ENCODE data around the gene SMC1A.
"Not testable (repeated sequence)": the region's sequence is repeated elsewhere in the genome, so short reads cannot be mapped to it uniquely, and the experiment has no call there.

Gene SMC1A

DNA sequence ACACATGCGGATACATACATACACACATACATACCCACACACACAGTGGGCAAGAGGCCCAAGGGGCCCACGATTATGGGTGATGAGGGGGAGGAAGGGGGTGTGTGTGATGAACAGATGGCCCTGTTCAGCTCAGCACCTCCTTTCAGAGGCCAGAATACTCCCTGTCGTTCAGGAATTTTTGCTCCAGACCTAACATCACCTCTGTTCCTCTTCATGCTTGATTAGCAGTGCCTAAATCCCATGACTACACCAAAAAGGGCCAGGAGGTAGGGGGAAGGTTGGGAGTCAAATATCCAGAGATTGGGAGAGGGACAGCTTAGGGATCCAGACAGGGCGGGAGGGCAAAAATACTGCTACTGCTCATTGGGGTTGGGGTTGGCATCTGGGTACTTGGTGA is 42.7 kb downstream of the SMC1A start:
- H3K4me1 ChIP-seq (ENCODE audit: control insufficient read depth in 1 of 2, insufficient read depth in 2 of 2, low read length in 2 of 2), result no peaks in the 10 kb centered on the region
- H3K9me3 ChIP-seq (ENCODE audit: control insufficient read depth in 1 of 2, low read length in 2 of 2), result no peaks in the 10 kb centered on the region
- H3K9ac ChIP-seq (ENCODE audit: low read depth in 1 of 2, low read length in 2 of 2), result no peak overlapping the region
- no peak overlapping the region for H3K4me3 ChIP-seq (ENCODE audit: low read depth in 1 of 2, low read length in 2 of 2)
- peaks cover 23 to 59% of the 10 kb centered on the region in 2 donors for H3K36me3 ChIP-seq (ENCODE audit: control insufficient read depth in 1 of 2, insufficient read depth in 2 of 2, low read length in 2 of 2)
- H3K27ac ChIP-seq (ENCODE audit: low read depth, low read length), result no peak overlapping the region
- no peaks in the 10 kb centered on the region for H3K27me3 ChIP-seq (ENCODE audit: control insufficient read depth in 1 of 2, insufficient read depth in 2 of 2, low read length in 2 of 2)

DNA sequence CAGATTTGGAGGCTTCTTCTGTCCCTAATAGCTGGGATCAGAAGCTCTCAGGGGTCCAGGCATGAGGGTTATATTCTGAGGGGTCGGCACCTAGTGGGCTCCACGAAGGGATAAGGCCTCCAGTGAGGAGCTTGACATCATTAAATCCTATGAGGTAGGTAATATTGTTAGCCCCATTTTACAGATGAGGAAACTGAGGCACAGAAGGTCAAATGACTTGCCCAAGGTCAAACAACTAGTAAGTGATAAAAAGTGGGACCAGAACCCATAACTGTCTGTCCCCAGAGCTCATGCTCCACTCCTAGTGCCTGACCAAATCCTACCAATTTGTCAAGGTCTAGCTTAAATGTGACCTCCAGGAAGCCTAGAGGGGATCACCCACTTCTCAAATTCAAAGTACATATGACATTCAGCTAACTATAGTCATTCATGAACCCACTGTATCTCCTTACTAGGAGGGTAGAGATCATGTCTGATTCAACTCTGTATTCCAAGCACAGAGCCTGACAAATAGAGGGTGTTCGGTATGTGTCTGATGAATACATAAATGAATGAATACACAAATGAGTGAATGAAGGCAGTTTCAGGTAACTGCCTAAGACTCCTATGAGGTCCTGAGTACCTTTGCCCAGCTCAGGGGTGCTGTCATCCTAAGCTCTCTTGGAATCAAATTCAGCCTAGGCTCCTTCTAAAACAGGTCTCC is 43.3 kb downstream of the SMC1A start:
- no peaks in the 10 kb centered on the region for H3K27me3 ChIP-seq (ENCODE audit: control insufficient read depth in 1 of 2, insufficient read depth in 2 of 2, low read length in 2 of 2)
- no peak overlapping the region for H3K27ac ChIP-seq (ENCODE audit: low read depth, low read length)
- no peak overlapping the region for H3K9ac ChIP-seq (ENCODE audit: low read depth in 1 of 2, low read length in 2 of 2)
- no peaks in the 10 kb centered on the region for H3K4me1 ChIP-seq (ENCODE audit: control insufficient read depth in 1 of 2, insufficient read depth in 2 of 2, low read length in 2 of 2)
- H3K36me3 ChIP-seq (ENCODE audit: control insufficient read depth in 1 of 2, insufficient read depth in 2 of 2, low read length in 2 of 2), result peaks cover 23 to 59% of the 10 kb centered on the region in 2 donors
- no peak overlapping the region for H3K4me3 ChIP-seq (ENCODE audit: low read depth in 1 of 2, low read length in 2 of 2)
- H3K9me3 ChIP-seq (ENCODE audit: control insufficient read depth in 1 of 2, low read length in 2 of 2), result no peaks in the 10 kb centered on the region

DNA sequence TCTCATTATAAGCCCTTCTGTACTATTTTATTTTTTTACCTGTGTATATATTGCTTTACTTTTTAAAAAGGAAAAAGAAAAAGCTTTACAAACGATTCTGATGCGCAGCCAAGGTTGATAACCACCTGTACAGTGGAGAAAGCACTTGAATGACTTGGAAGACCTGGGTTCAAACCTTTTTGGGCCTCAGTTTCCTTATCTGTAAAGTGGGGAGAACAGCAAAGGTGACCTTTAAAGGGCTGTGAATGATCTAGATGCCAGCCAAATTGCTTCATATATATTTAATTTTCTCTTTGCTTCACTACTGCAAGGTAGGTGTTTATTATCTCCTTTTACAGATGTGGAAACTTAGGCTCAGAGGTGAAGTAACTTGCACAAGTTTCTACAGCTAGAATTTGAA is 45.0 kb downstream of the SMC1A start:
- H3K4me3 ChIP-seq (ENCODE audit: low read depth in 1 of 2, low read length in 2 of 2), result no peak overlapping the region
- H3K36me3 ChIP-seq (ENCODE audit: control insufficient read depth in 1 of 2, insufficient read depth in 2 of 2, low read length in 2 of 2), result peaks cover 18 to 45% of the 10 kb centered on the region in 2 donors
- H3K9me3 ChIP-seq (ENCODE audit: control insufficient read depth in 1 of 2, low read length in 2 of 2), result no peaks in the 10 kb centered on the region
- no peaks in the 10 kb centered on the region for H3K4me1 ChIP-seq (ENCODE audit: control insufficient read depth in 1 of 2, insufficient read depth in 2 of 2, low read length in 2 of 2)
- H3K9ac ChIP-seq (ENCODE audit: low read depth in 1 of 2, low read length in 2 of 2), result no peak overlapping the region
- no peaks in the 10 kb centered on the region for H3K27me3 ChIP-seq (ENCODE audit: control insufficient read depth in 1 of 2, insufficient read depth in 2 of 2, low read length in 2 of 2)
- H3K27ac ChIP-seq (ENCODE audit: low read depth, low read length), result no peak overlapping the region

DNA sequence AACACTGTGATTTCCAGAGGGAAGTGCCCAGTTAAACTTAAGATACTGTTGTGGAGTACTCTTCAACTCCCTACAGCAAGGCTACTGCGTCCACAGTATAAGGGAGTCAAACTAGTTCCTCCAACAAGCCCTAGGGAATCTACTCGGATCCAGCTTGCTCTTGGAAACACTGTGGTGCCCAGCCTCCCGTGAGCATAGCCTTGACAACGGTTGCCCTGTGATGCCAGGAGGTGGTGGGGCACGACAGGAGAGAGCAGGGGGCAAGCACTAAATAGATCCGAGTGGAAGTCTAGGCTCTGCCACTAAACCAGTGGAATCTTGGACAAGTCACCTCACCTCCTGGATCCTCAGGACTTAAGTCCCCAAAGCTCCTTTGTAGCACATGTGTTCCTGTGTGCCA is 45.6 kb downstream of the SMC1A start:
- H3K4me1 ChIP-seq (ENCODE audit: control insufficient read depth in 1 of 2, insufficient read depth in 2 of 2, low read length in 2 of 2), result no peaks in the 10 kb centered on the region
- no peaks in the 10 kb centered on the region for H3K9me3 ChIP-seq (ENCODE audit: control insufficient read depth in 1 of 2, low read length in 2 of 2)
- H3K36me3 ChIP-seq (ENCODE audit: control insufficient read depth in 1 of 2, insufficient read depth in 2 of 2, low read length in 2 of 2), result peaks cover 15 to 39% of the 10 kb centered on the region in 2 donors
- H3K9ac ChIP-seq (ENCODE audit: low read depth in 1 of 2, low read length in 2 of 2), result no peak overlapping the region
- H3K27ac ChIP-seq (ENCODE audit: low read depth, low read length), result no peak overlapping the region
- no peaks in the 10 kb centered on the region for H3K27me3 ChIP-seq (ENCODE audit: control insufficient read depth in 1 of 2, insufficient read depth in 2 of 2, low read length in 2 of 2)
- H3K4me3 ChIP-seq (ENCODE audit: low read depth in 1 of 2, low read length in 2 of 2), result no peak overlapping the region

DNA sequence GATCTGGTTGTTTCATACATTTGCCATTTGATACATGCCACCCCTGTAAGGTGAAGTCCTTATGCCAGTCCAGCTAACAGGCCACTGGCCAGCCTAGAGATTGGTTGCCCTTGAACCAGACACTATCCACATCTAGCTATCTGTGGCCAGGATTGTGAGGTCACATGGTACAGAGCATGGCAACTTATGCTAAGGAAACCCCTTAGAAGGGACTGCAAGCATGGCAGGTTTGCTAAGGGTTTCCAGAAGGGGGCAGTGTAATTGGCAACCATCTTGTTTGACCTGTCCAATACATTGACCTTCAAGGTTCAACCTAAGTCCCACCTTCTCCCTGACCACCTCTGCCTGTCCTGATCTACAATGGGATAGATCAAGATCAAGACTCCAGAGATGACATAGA is 47.5 kb downstream of the SMC1A start:
- H3K36me3 ChIP-seq (ENCODE audit: control insufficient read depth in 1 of 2, insufficient read depth in 2 of 2, low read length in 2 of 2), result peaks cover 5 to 21% of the 10 kb centered on the region in 2 donors
- no peaks in the 10 kb centered on the region for H3K27me3 ChIP-seq (ENCODE audit: control insufficient read depth in 1 of 2, insufficient read depth in 2 of 2, low read length in 2 of 2)
- H3K27ac ChIP-seq (ENCODE audit: low read depth, low read length), result no peak overlapping the region
- no peak overlapping the region for H3K4me3 ChIP-seq (ENCODE audit: low read depth in 1 of 2, low read length in 2 of 2)
- H3K9me3 ChIP-seq (ENCODE audit: control insufficient read depth in 1 of 2, low read length in 2 of 2), result no peaks in the 10 kb centered on the region
- H3K4me1 ChIP-seq (ENCODE audit: control insufficient read depth in 1 of 2, insufficient read depth in 2 of 2, low read length in 2 of 2), result no peaks in the 10 kb centered on the region
- no peak overlapping the region for H3K9ac ChIP-seq (ENCODE audit: low read depth in 1 of 2, low read length in 2 of 2)

DNA sequence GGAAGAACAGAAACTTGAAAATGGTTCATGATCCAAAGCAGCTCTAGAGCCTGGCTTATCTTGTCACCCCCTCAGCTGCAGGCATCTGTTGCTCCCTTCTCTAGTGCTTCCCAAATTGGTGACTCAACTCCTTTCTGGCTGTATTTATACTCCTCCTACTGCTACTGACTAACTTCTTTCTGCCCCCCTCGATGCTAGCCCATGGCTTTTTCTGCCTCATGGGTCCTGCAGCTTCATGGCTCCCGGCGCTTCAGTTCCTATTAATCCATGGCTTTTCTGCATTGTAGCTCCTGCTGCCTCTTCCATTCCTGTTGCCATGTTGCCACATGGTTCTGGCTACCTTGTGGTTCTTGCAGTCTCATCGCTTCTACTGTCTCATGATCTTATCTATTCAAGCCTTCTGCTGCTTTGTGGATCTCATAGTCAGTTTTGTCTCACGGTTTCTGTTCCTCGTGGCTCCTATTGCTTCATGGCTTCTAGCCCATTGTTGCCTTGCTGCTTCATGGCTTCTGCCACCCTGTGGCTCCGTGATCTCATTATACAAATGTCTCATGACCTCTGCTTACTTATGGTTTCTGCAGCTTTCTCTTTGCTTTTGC is 48.1 kb downstream of the SMC1A start:
- Histone ChIP-seq H3K36me3 (ENCODE audit: control insufficient read depth in 1 of 2, insufficient read depth in 2 of 2, low read length in 2 of 2) (peaks cover 2 to 15% of the 10 kb centered on the region in 2 donors), H3K9me3 (ENCODE audit: control insufficient read depth in 1 of 2, low read length in 2 of 2) (no peaks in the 10 kb centered on the region), H3K9ac (ENCODE audit: low read depth in 1 of 2, low read length in 2 of 2) (no peak overlapping the region), H3K27ac (ENCODE audit: low read depth, low read length) (no peak overlapping the region), H3K4me3 (ENCODE audit: low read depth in 1 of 2, low read length in 2 of 2) (no peak overlapping the region), H3K4me1 (ENCODE audit: control insufficient read depth in 1 of 2, insufficient read depth in 2 of 2, low read length in 2 of 2) (no peaks in the 10 kb centered on the region), H3K27me3 (ENCODE audit: control insufficient read depth in 1 of 2, insufficient read depth in 2 of 2, low read length in 2 of 2) (no peaks in the 10 kb centered on the region)

DNA sequence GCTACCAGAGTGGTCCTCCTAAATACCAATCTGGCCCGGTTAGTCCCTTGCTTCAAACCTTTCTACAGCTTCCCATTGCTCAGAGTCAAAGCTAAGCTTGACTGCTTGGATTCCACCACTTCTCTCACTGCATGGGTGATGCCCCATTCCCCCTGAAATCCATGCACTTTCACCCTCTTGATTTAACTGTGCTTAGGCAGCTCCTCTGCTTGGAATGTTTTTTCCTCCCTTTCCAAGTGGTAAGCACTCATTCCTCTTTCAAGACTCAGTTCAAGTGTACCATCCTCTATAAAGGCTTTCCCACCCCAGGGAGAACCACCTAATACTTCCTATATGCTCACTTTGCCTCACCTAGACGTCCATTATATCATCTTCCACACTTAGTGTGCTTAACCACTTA is 49.1 kb downstream of the SMC1A start:
- Histone ChIP-seq H3K36me3 (ENCODE audit: control insufficient read depth in 1 of 2, insufficient read depth in 2 of 2, low read length in 2 of 2) (peaks cover 0 to 5% of the 10 kb centered on the region in 2 donors), H3K9me3 (ENCODE audit: control insufficient read depth in 1 of 2, low read length in 2 of 2) (no peaks in the 10 kb centered on the region), H3K4me3 (ENCODE audit: low read depth in 1 of 2, low read length in 2 of 2) (no peak overlapping the region), H3K9ac (ENCODE audit: low read depth in 1 of 2, low read length in 2 of 2) (no peak overlapping the region), H3K27ac (ENCODE audit: low read depth, low read length) (no peak overlapping the region), H3K27me3 (ENCODE audit: control insufficient read depth in 1 of 2, insufficient read depth in 2 of 2, low read length in 2 of 2) (no peaks in the 10 kb centered on the region), H3K4me1 (ENCODE audit: control insufficient read depth in 1 of 2, insufficient read depth in 2 of 2, low read length in 2 of 2) (no peaks in the 10 kb centered on the region)

DNA sequence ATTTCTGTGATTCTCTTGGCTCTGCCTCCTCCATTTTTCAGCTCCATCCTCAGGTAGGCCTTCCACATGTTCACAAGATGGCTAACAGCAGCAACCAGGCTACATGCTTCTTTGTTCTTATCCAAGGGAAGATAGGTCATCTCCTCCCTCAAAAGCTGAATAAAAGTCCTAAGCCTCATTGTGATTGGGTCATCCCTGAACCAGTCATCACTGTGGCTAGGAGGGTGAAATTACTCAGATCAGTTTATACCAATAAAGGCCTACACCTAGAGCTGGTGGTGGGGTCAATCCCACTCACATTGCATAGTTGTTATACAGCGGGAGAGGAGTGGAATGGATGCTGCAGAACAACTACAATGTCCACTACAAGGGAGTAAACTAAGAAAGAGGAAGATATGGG is 56.0 kb downstream of the SMC1A start:
- not testable (repeated sequence) for H3K27me3 ChIP-seq (ENCODE audit: control insufficient read depth in 1 of 2, insufficient read depth in 2 of 2, low read length in 2 of 2); H3K9me3 ChIP-seq (ENCODE audit: control insufficient read depth in 1 of 2, low read length in 2 of 2); H3K36me3 ChIP-seq (ENCODE audit: control insufficient read depth in 1 of 2, insufficient read depth in 2 of 2, low read length in 2 of 2); H3K4me1 ChIP-seq (ENCODE audit: control insufficient read depth in 1 of 2, insufficient read depth in 2 of 2, low read length in 2 of 2); H3K4me3 ChIP-seq (ENCODE audit: low read depth in 1 of 2, low read length in 2 of 2); H3K9ac ChIP-seq (ENCODE audit: low read depth in 1 of 2, low read length in 2 of 2); H3K27ac ChIP-seq (ENCODE audit: low read depth, low read length)

DNA sequence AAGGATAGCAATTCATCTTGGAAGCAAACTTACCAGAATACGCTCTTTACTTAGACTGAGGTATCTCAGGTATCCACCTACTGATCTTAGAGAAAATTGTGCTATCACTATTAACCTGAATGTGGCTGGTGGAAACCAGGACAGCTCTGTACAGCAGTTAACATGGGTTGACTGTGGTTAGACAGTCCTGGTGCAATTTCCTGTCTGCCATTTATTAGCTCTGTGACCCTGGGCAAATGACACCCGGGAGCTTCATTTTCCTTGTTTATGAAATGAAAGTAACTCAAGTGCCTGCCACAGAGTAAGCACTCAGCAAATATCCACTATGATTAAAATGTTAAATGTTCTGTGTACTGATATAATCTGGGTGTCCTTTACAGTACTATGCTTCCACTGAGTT is 60.0 kb downstream of the SMC1A start:
- Histone ChIP-seq H3K4me3 (ENCODE audit: low read depth in 1 of 2, low read length in 2 of 2) (no peak overlapping the region), H3K27me3 (ENCODE audit: control insufficient read depth in 1 of 2, insufficient read depth in 2 of 2, low read length in 2 of 2) (no peaks in the 10 kb centered on the region), H3K27ac (ENCODE audit: low read depth, low read length) (no peak overlapping the region), H3K36me3 (ENCODE audit: control insufficient read depth in 1 of 2, insufficient read depth in 2 of 2, low read length in 2 of 2) (no peaks in the 10 kb centered on the region), H3K4me1 (ENCODE audit: control insufficient read depth in 1 of 2, insufficient read depth in 2 of 2, low read length in 2 of 2) (no peaks in the 10 kb centered on the region), H3K9ac (ENCODE audit: low read depth in 1 of 2, low read length in 2 of 2) (no peak overlapping the region), H3K9me3 (ENCODE audit: control insufficient read depth in 1 of 2, low read length in 2 of 2) (no peaks in the 10 kb centered on the region)

DNA sequence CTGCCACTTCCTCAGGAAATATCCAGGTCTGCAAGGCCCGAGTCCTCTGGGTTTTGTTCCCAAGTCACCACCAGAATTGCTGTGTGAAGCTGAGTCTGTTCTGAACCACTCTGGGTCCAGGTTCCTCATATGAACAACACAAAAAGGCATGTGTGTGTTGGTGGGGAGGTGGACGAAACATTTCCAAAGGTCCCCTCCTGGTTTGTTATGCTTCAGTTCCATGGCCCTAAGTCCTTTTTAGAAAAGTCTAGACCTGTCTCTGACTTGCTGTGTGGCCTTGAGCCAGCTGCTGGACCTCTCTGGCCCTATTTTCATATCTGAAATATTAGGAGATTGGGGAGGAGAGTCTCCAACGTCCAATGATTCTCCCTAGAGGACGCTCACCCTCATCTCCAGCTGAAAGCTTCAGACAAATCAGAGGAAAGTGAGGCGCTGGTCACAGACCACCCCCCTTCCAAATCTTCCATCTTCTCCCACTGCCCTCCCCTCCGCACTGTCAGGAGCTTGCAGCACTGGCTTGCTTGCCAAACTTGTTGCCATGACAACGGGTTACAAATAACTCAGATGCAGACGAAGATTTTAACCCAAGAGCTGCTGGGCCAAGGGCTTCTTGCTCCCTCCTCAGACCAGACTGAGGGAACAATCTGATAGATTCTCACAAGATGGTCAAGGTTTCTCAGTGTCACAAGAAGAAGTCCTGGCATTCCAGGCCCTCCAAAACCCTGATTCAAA is 64.5 kb downstream of the SMC1A start:
- Histone ChIP-seq H3K9ac (ENCODE audit: low read depth in 1 of 2, low read length in 2 of 2) (no peak overlapping the region), H3K27ac (ENCODE audit: low read depth, low read length) (no peak overlapping the region), H3K4me1 (ENCODE audit: control insufficient read depth in 1 of 2, insufficient read depth in 2 of 2, low read length in 2 of 2) (no peaks in the 10 kb centered on the region), H3K36me3 (ENCODE audit: control insufficient read depth in 1 of 2, insufficient read depth in 2 of 2, low read length in 2 of 2) (no peaks in the 10 kb centered on the region), H3K27me3 (ENCODE audit: control insufficient read depth in 1 of 2, insufficient read depth in 2 of 2, low read length in 2 of 2) (no peaks in the 10 kb centered on the region), H3K9me3 (ENCODE audit: control insufficient read depth in 1 of 2, low read length in 2 of 2) (no peaks in the 10 kb centered on the region), H3K4me3 (ENCODE audit: low read depth in 1 of 2, low read length in 2 of 2) (no peak overlapping the region)
